ENCODE measurements around the gene SLC37A2. TPM values are rescaled to one million over a fixed set of nuclear protein-coding genes. Genes with fewer than 3 reads are reported as not detected.

Gene SLC37A2
- total RNA-seq, 1 experiment from 2014 or later = 8.8 TPM

Other genes starting within 250 kb of the SLC37A2 start
- 11.9 and 18.5 TPM in 2 replicates for gene ROBO3, start 197.9 kb upstream of the SLC37A2 start, total RNA-seq (2014; rRNA removed)
- gene ROBO4, start 165.4 kb upstream of the SLC37A2 start, total RNA-seq (2014; rRNA removed) = 23.4 and 26.9 TPM in 2 replicates
- gene HEPN1, start 144.1 kb upstream of the SLC37A2 start, total RNA-seq (2014; rRNA removed) = not detected in 2 replicates
- 0.13 TPM in 1 of 2 replicates, not detected in the other for gene HEPACAM, start 127.3 kb upstream of the SLC37A2 start, total RNA-seq (2014; rRNA removed)
- 13.3 and 16.0 TPM in 2 replicates for gene CCDC15, start 109.1 kb upstream of the SLC37A2 start, total RNA-seq (2014; rRNA removed)
- gene TMEM218, start 48.3 kb downstream of the SLC37A2 start, total RNA-seq (2014; rRNA removed) = 32.4 and 38.1 TPM in 2 replicates
- gene PKNOX2, start 101.4 kb downstream of the SLC37A2 start, total RNA-seq (2014; rRNA removed) = 14.6 and 15.6 TPM in 2 replicates